Hematopoietic multipotent progenitor cell treated with erythropoietin and hydrocortisone succinate and interleukin-3 and kit ligand, for 15 days (in vitro differentiated cells): ENCODE results near the gene CRYGD.
"Not testable (repeated sequence)": the region's sequence is repeated elsewhere in the genome, so short reads cannot be mapped to it uniquely, and the experiment has no call there.

Source experiments
- DNase-seq: peaks from one replicate; pipeline ENCODE4 v3.0.0-alpha.2; 2015; ENCODE audit warnings: low spot score

The CRYGD gene

GRCh38 chr2:208129744-208130711 is 5.7 kb upstream of the CRYGD start, which contains the start of gene CRYGC:
Gene CRYGC (minus strand): TSS chr2:208129828. CDS start chr2:208129792, 36 bp downstream.
- DNase-seq, result no peak

GRCh38 chr2:208128136-208128535 is 3.8 kb upstream of the CRYGD start:
- no peak for DNase-seq

DNA sequence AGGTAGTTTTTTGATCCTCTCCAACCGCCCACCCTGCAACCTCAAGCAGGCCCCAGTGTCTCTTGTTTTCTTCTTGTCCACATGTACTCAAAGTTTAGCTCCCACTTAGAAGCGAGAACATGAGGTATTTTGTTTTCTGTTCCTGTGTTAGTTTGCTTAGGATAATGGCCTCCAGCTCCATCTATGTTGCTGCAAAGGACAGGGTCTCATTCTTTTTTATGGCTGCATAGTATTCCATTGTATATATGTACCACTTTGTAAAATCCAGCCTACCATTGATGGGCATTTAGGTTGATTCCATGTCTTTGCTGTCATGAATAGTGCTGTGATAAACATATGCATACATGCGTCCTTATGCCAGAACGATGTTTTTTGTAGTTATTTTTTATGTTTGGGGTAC is 2.8 kb upstream of the CRYGD start:
- no peak for DNase-seq

GRCh38 chr2:208125251-208125650 is 927 bp upstream of the CRYGD start:
- no peak for DNase-seq

GRCh38 chr2:208122248-208122647 is 2.1 kb downstream of the CRYGD start:
- DNase-seq, result no peak

DNA sequence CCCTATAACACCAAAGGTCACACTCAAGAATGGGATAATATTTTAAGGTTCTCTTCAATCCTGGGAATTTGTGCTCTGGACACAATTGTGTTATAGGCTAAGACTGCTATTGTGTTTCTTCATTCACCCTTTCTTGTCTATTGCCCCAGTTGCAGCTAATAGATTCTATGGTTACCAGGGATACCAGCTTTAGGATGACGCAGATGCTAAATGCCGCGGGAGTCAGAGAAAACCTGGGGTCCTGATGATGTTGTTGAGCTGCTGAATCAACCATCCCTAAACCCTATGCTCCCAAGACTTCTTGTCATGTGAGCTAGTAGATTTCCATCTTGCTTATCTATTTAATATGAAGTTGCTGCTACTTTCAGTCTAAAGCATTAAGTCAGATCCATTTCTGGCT is 5.4 kb downstream of the CRYGD start:
- no peak for DNase-seq

- not testable (repeated sequence) for DNase-seq
Observed at GRCh38 chr2:208117390-208117789, 6.9 kb downstream of the CRYGD start.

DNA sequence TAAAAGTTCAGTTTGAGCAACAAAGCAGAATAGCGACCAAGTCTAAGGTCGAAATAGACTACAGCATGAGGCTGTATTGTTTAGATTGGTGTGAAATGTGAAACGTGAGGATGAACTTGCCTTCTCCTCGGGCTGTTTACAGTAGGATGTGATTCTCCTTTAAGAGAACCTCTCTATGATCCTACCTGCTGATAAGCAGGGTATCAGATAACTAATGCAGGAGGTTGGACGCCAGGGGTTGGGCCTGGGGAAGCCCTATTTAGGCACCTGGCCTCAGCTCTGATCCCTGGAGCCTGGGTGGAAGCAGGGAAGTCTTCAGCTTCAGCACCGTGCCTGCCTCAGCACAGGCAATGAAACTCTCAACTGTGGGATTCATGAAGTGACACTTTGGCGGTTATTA is 11.4 kb downstream of the CRYGD start:
- DNase-seq, result no peak

- DNase-seq, result not testable (repeated sequence)
Observed at GRCh38 chr2:208112273-208112745, 12.0 kb downstream of the CRYGD start.

- no peak for DNase-seq
Observed at GRCh38 chr2:208103616-208104015, 20.7 kb downstream of the CRYGD start.

GRCh38 chr2:208101716-208102631 is 22.4 kb downstream of the CRYGD start:
- DNase-seq, result no peak

GRCh38 chr2:208099682-208100470 is 24.4 kb downstream of the CRYGD start:
- no peak for DNase-seq

- not testable (repeated sequence) for DNase-seq
Observed at GRCh38 chr2:208098701-208099100, 25.6 kb downstream of the CRYGD start.

GRCh38 chr2:208098267-208098666 is 26.1 kb downstream of the CRYGD start:
- DNase-seq, result no peak

DNA sequence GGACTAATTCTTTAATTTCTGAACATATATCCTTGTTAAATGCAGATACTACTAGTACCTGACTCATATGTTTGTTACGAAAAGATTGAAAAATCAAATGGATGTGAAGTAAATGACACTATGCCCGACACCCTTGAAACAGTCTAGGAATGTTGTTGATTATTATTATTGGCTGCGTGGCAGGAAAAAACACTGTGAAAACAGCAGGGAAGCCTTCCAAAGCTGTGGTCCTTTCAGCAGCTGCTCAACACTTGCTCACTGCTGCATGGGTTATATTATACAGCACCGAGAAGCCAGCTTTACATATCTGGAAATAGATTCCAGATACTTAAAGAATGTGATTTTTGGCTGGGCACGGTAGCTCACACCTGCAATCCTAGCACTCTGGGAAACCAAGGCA is 26.5 kb downstream of the CRYGD start:
- DNase-seq, result no peak

GRCh38 chr2:208097313-208097712 is 27.0 kb downstream of the CRYGD start:
- DNase-seq, result no peak

GRCh38 chr2:208096080-208096479 is 28.2 kb downstream of the CRYGD start:
- DNase-seq, result no peak

GRCh38 chr2:208093128-208093527 is 31.2 kb downstream of the CRYGD start:
- no peak for DNase-seq

GRCh38 chr2:208092093-208092832 is 32.1 kb downstream of the CRYGD start:
- DNase-seq, result no peak

DNA sequence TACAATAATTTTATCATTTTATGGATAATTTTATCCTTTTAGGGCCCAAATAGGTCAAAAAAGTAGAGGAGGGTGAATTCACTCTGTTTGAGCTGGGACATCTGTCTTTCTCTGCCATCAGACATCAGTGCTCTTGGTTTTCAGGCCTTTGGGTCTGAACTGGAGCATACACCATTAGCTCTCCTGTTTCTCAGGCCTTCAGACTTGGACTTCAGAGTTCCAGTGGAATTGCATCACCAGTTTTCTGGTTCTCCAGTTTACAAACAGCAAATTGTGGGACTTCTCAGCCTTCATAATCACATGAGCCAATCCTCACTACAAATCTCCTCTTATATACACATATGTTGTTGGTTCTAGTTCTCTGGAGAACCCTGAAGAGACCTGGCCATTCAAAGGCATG is 33.9 kb downstream of the CRYGD start:
- DNase-seq, result no peak

DNA sequence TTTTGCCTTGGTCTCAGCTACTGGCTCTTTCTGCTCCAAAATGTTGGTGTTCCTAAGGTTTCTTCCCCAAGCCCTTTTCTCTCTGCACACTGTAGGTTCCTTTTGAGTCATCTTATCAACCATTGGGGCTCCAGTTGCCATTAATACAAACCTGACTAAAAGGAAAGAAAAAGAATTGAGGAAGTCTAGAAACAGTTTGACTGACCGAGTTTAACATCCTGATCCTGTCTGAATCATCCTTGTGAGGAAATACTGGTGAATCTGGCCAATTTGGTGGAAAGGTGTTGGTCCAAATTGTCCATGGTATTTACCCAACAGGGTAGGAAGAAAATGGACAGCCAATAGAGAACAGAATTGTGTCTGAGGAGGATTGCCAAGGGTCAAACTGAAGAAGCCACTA is 38.3 kb downstream of the CRYGD start:
- no peak for DNase-seq
